K562 (cell line): Measurements from ENCODE around the gene HSD11B1. TPM values are rescaled to one million over a fixed set of nuclear protein-coding genes. Genes with fewer than 3 reads are reported as not detected.
A peak's percentile ranks its signal among the peaks of the same experiment; 100 is the strongest.

Experiments
- ATAC-seq: fragments of 200-7000 bp; cut with Tn5 transposase; 3 replicates; pipeline ENCODE4 v1.9.1; 2020; ENCODE audit warnings: moderate library complexity
- BruUV-seq: library from RNA; stranded (reverse); fragments of 400-500 nt; replicated peaks from 2 replicates; lab custom pipeline; 2021; lab: Mats Ljungman, UMichigan
- CTCF ChIA-PET: fragments of 300-600 bp; formaldehyde crosslinking; extraction: SDS; loops from one replicate; lab custom pipeline; 2021; ENCODE audit warnings: low intra/inter-chr PET ratio; lab: Yijun Ruan, JAX
- POLR2A ChIA-PET: fragments of 300-600, 350-650 bp; sonication (Branson Sonifier 250); formaldehyde crosslinking; extraction: SDS; loops from one replicate; lab custom pipeline; 2021; ENCODE audit warnings: antibody characterized with exemption, inconsistent platforms; lab: Yijun Ruan, JAX
- DNase-seq, 4 experiments: peaks; one replicate each; pipeline versions ENCODE4 v3.0.0 to v3.0.0-alpha.2; 2011 to 2018; ENCODE audit warnings: low spot score in 3 of 4, mixed read lengths in 3 of 4; ENCODE audit errors: extremely low read depth in 1 of 4
- FAIRE-seq: peaks from 2 replicates; lab custom pipeline; 2011; peaks lifted over from hg19 to GRCh38; lab: Jason Lieb, UNC
- H2AFZ ChIP-seq: 2 replicates; pipeline ENCODE4 v1.6.0; 2011; ENCODE audit warnings: low read depth, low read length, control low read depth, inconsistent platforms
- H3K27ac ChIP-seq: fragments of 200-600 bp; 3 replicates; pipeline ENCODE4 v1.8.0; 2011; ENCODE audit warnings: low read depth, mild to moderate bottlenecking, control low read depth, inconsistent platforms, low read length, moderate library complexity, mixed read lengths; ENCODE audit errors: extremely low read depth
- H3K27me3 ChIP-seq, 2 experiments: fragments of 300-600 bp in 1 of 2; 2 replicates in 1 of 2; 3 replicates in 1 of 2; pipeline versions ENCODE4 v1.6.0 to v1.8.0; 2011; ENCODE audit warnings: inconsistent platforms in 2 of 2, low read length in 2 of 2, mild to moderate bottlenecking in 1 of 2, mixed read lengths in 1 of 2, moderate library complexity in 1 of 2; ENCODE audit not compliant: control insufficient read depth in 2 of 2, insufficient read depth in 2 of 2
- H3K36me3 ChIP-seq: fragments of 300-600 bp; 3 replicates; pipeline ENCODE4 v1.8.0; 2011; ENCODE audit warnings: mild to moderate bottlenecking, low read length, inconsistent platforms; ENCODE audit not compliant: control insufficient read depth, insufficient read depth
- H3K4me1 ChIP-seq, 2 experiments: fragments of 200-600 bp in 1 of 2; replicated peaks in 1 of 2; 2 replicates in 1 of 2; 3 replicates in 1 of 2; pipeline versions ENCODE4 v1.5.1 to v1.8.0; 2011; ENCODE audit warnings: inconsistent platforms in 2 of 2, low read length in 2 of 2, mild to moderate bottlenecking in 1 of 2, mixed read lengths in 1 of 2, moderate library complexity in 1 of 2; ENCODE audit not compliant: control insufficient read depth in 2 of 2, insufficient read depth in 2 of 2
- H3K4me2 ChIP-seq: 2 replicates; pipeline ENCODE4 v1.6.1; 2011; ENCODE audit warnings: low read length, control low read depth, inconsistent platforms, mixed read lengths; ENCODE audit not compliant: insufficient read depth
- H3K4me3 ChIP-seq: fragments of 200-600 bp; sonication (generic), shearing (Covaris generic); 2 replicates; pipeline ENCODE4 v1.5.1; 2016; ENCODE audit warnings: control low read depth, inconsistent platforms
- H3K79me2 ChIP-seq: fragments of 200-600 bp; 3 replicates; pipeline ENCODE4 v1.8.0; 2011; ENCODE audit warnings: low read length, inconsistent platforms; ENCODE audit not compliant: control insufficient read depth, insufficient read depth
- H3K9ac ChIP-seq, 2 experiments: 2 replicates each; pipeline versions ENCODE4 v1.6.0 to v1.6.1; 2011; ENCODE audit warnings: low read depth in 2 of 2, low read length in 2 of 2, control low read depth in 1 of 2, inconsistent platforms in 1 of 2, mild to moderate bottlenecking in 1 of 2, mixed read lengths in 1 of 2; ENCODE audit not compliant: insufficient read depth in 1 of 2
- H3K9me1 ChIP-seq: one replicate; pipeline ENCODE4 v1.6.0; 2011; ENCODE audit warnings: inconsistent platforms, mild to moderate bottlenecking, low read length, moderate library complexity; ENCODE audit not compliant: control insufficient read depth, insufficient read depth
- H3K9me3 ChIP-seq: replicated peaks from 2 replicates; pipeline ENCODE4 v1.5.1; 2011; ENCODE audit warnings: low read depth, low read length, inconsistent platforms; ENCODE audit not compliant: control insufficient read depth, insufficient read depth
- H4K20me1 ChIP-seq: replicated peaks from 2 replicates; pipeline ENCODE4 v1.6.1; 2011; ENCODE audit warnings: low read length, inconsistent platforms, mixed read lengths; ENCODE audit not compliant: control insufficient read depth, insufficient read depth
- DPF2 ChIP-seq: fragments of 450-650 bp; IDR thresholded peaks from 2 replicates; pipeline ENCODE4 v1.6.1; 2016
- FOXO4 ChIP-seq: fragments of 450-650 bp; formaldehyde crosslinking; IDR thresholded peaks from 2 replicates; pipeline ENCODE4 v1.4.0; 2020; ENCODE audit warnings: mild to moderate bottlenecking, moderate library complexity
- GTF2F1 ChIP-seq: IDR thresholded peaks from 2 replicates; pipeline ENCODE4 v1.6.1; 2011; ENCODE audit warnings: low read depth, low read length, improper control_type of control experiment
- KAT7 ChIP-seq: sonication (generic); formaldehyde crosslinking; IDR thresholded peaks from 2 replicates; pipeline ENCODE4 v1.8.0; 2022; ENCODE audit warnings: missing genetic modification reagents, mild to moderate bottlenecking, borderline replicate concordance
- KAT8 ChIP-seq: fragments of 450-650 bp; IDR thresholded peaks from 2 replicates; pipeline ENCODE4 v1.6.1; 2016; ENCODE audit warnings: low read depth, mild to moderate bottlenecking
- MYC ChIP-seq, 2 experiments: fragments of 250-450 bp in 1 of 2; sonication (Bioruptor Pico) in 1 of 2; IDR thresholded peaks; 2 replicates each; pipeline versions ENCODE4 v1.5.1 to v1.6.1; 2012 to 2021; ENCODE audit warnings: low read depth in 2 of 2, borderline replicate concordance in 1 of 2, improper control_type of control experiment in 1 of 2, low read length in 1 of 2, mild to moderate bottlenecking in 1 of 2, moderate library complexity in 1 of 2
- NFIX ChIP-seq: fragments of 250-450 bp; sonication (Bioruptor Pico); IDR thresholded peaks from 2 replicates; pipeline ENCODE4 v1.4.0; 2020; ENCODE audit warnings: low read depth, mild to moderate bottlenecking, moderate library complexity
- NFRKB ChIP-seq: fragments of 450-650 bp; IDR thresholded peaks from 2 replicates; pipeline ENCODE4 v1.6.1; 2016; ENCODE audit warnings: low read depth
- PHF21A ChIP-seq: fragments of 450-650 bp; IDR thresholded peaks from 2 replicates; pipeline ENCODE4 v1.6.1; 2017; ENCODE audit warnings: low read depth, borderline replicate concordance
- RFX5 ChIP-seq: IDR thresholded peaks from 2 replicates; pipeline ENCODE4 v1.6.1; 2011; ENCODE audit warnings: low read depth, mild to moderate bottlenecking, improper control_type of control experiment, low read length
- SMAD1 ChIP-seq: fragments of 150-350 bp; IDR thresholded peaks from 2 replicates; pipeline ENCODE4 v1.6.1; 2014; ENCODE audit warnings: low read length, low read depth; ENCODE audit not compliant: partially characterized antibody
- TFE3 ChIP-seq: fragments of 450-650 bp; formaldehyde crosslinking; IDR thresholded peaks from 2 replicates; pipeline ENCODE4 v1.4.0; 2020; ENCODE audit warnings: mild to moderate bottlenecking, mixed read lengths
- ZFP36 ChIP-seq: fragments of 150-350 bp; IDR thresholded peaks from 2 replicates; pipeline ENCODE4 v1.6.1; 2018; ENCODE audit warnings: low read length, low read depth; ENCODE audit not compliant: partially characterized antibody
- ZNF23 ChIP-seq: fragments of 250-450 bp; sonication (Bioruptor Pico); IDR thresholded peaks from 2 replicates; pipeline ENCODE4 v1.4.0; 2020; ENCODE audit warnings: mild to moderate bottlenecking
- WGBS: fragments of 100-300 bp; shearing (Covaris generic); methylation state at CpG from one replicate; pipeline ENCODE4 v1.1.6; 2016; ENCODE audit warnings: low coverage, mixed read lengths; ENCODE audit not compliant: insufficient coverage; ENCODE audit errors: missing lambda C conversion rate; 5-methylcytosine and 5-hydroxymethylcytosine counted together
- in situ Hi-C: fragments of 300-500 bp; cut with MboI; formaldehyde crosslinking; loops from 4 replicates; pipeline ENCODE4 v1.15.0; 2018; ENCODE audit warnings: inconsistent platforms, mixed read lengths
- intact Hi-C: fragments of 100-400 bp; cut with micrococcal nuclease; formaldehyde crosslinking; loops from 2 replicates; pipeline ENCODE4 v1.14.2; 2022
- polyA plus RNA-seq, 8 experiments: library from polyadenylated mRNA; depleted of rRNA in 4 of 8; stranded (reverse) in 5 of 8; unstranded in 3 of 8; fragments of >200 nt; fragmentation: Nextera tagmentation in 2 of 8; fragmentation: Illumina TruSeq in 1 of 8; extraction: Ambion mirVana in 2 of 8; extraction: Trizol in 1 of 8; gene quantifications; 2 replicates each; pipeline versions ENCODE4 v1.2.1 to v1.2.3, GENCODE V29; 2011 to 2014; ENCODE audit warnings: inconsistent platforms in 1 of 8, missing spikeins in 1 of 8
- total RNA-seq, 7 experiments: library from RNA; depleted of rRNA in 6 of 7; stranded (reverse); fragments of >200 nt in 6 of 7; fragmentation: Illumina TruSeq in 2 of 7; extraction: Trizol in 2 of 7; gene quantifications; 2 replicates each; pipeline versions ENCODE4 v1.2.1 to v1.2.3, GENCODE V29; 2011 to 2021; ENCODE audit warnings: low replicate concordance in 1 of 7

Gene HSD11B1
- total and polyA plus RNA-seq, 9 of the 15 experiments (the other 6 are each of a cell fraction or from before 2014, with no cell fraction given): 0.04 to 0.16 TPM; not detected in 7

GRCh38 chr1:209689477-209689876, 15.2 kb upstream of the HSD11B1 start (continued):
- TF ChIP-seq ZFP36: no peak
- TF ChIP-seq KAT8: no peak

GRCh38 chr1:209691237-209691636, 13.4 kb upstream of the HSD11B1 start:
- Histone ChIP-seq H3K79me2 (no peaks in the 10 kb centered on the region), H3K36me3 (no peaks in the 10 kb centered on the region), H3K27me3 (peaks cover 0 to 4% of the 10 kb centered on the region in 2 experiments; a peak in 1 of 5 replicates), H4K20me1 (no peaks in the 10 kb centered on the region; the same call in 1 of the 2 replicates), H3K27ac (no peak overlapping the region), H3K4me2 (no peak overlapping the region), H2AFZ (no peak overlapping the region), H3K4me3 (no peak overlapping the region), H3K9me1 (no peaks in the 10 kb centered on the region), H3K9ac (no peak overlapping the region), H3K9me3 (no peaks in the 10 kb centered on the region), H3K4me1 (no peaks in the 10 kb centered on the region; a peak in 2 of 5 replicates)
- BruUV-seq: no TSS peak
- CTCF ChIA-PET: interaction anchor here (2.4 to 3.8 kb wide), 4 partner anchors 48 to 122 kb away, joined by 5 to 64 read pairs (median 34); no protein-coding TSS in a partner anchor
- ATAC-seq: no peak
- DNase-seq: no peak
- POLR2A ChIA-PET: no interaction called here
- 4% methylated on average over 3 of the region's 3 CpGs for WGBS
- peak; percentile 51 for FAIRE-seq
- intact Hi-C loops (loop anchor here (10.0 kb wide), 1 partner anchor 294 kb away; no protein-coding TSS in a partner anchor), in situ Hi-C loops (no loop called here)
- TF ChIP-seq SMAD1: no peak
- TF ChIP-seq MYC (IDR thresholded peaks at IDR 0.05; ENCODE audit: low read depth, low read length): no peak
- no peak for TF ChIP-seq MYC (CRISPR knock-in tag; IDR thresholded peaks at IDR 0.05; ENCODE audit: borderline replicate concordance, low read depth)
- no peak for TF ChIP-seq DPF2
- TF ChIP-seq RFX5: no peak
- TF ChIP-seq NFIX (CRISPR knock-in tag): no peak
- no peak for TF ChIP-seq GTF2F1
- TF ChIP-seq TFE3: no peak
- TF ChIP-seq FOXO4 (CRISPR knock-in tag): no peak
- TF ChIP-seq KAT7 (CRISPR knock-in tag): no peak
- TF ChIP-seq PHF21A: no peak
- TF ChIP-seq NFRKB: no peak
- TF ChIP-seq ZNF23 (CRISPR knock-in tag): no peak
